Panc1 (cell line): Measurements from ENCODE around the gene VEGFD.

Source experiments
- CTCF ChIP-seq: fragments of 450-650 bp; IDR thresholded peaks from 2 replicates; pipeline ENCODE4 v1.5.1; 2017; ENCODE audit warnings: mild to moderate bottlenecking
- POLR2AphosphoS5 ChIP-seq: IDR thresholded peaks from 2 replicates; pipeline ENCODE4 v1.6.1; 2012; ENCODE audit warnings: mild to moderate bottlenecking, low read depth, low read length, moderate library complexity
- REST ChIP-seq, 2 experiments: IDR thresholded peaks; 2 replicates each; pipeline ENCODE4 v1.6.1; 2011 to 2012; ENCODE audit warnings: low read depth in 2 of 2, control low read depth in 1 of 2, low read length in 1 of 2, mild to moderate bottlenecking in 1 of 2, moderate library complexity in 1 of 2; ENCODE audit not compliant: insufficient read depth in 1 of 2

- no peak for TF ChIP-seq CTCF
- TF ChIP-seq POLR2AphosphoS5, result no peak
- TF ChIP-seq REST (IDR thresholded peaks at IDR 0.05; ENCODE audit: insufficient read depth in 1 of 2, low read depth in 2 of 2, low read length in 1 of 2), result no peak
Observed at GRCh38 chrX:15345976-15346375, 38.2 kb downstream of the VEGFD start.
